Hematopoietic multipotent progenitor cell treated with erythropoietin and hydrocortisone succinate and interleukin-3 and kit ligand, for 8 days (in vitro differentiated cells): ENCODE data around the gene LRRC25.
"Not testable (repeated sequence)": the region's sequence is repeated elsewhere in the genome, so short reads cannot be mapped to it uniquely, and the experiment has no call there.

Source experiments
- DNase-seq: peaks from one replicate; pipeline ENCODE4 v3.0.0-alpha.2; 2015

LRRC25 gene

GRCh38 chr19:18373892-18374629 lies 23.4 kb downstream of the LRRC25 start:
- DNase-seq: peak; percentile 99

- DNase-seq: no peak
Observed at GRCh38 chr19:18373407-18373891, 24.0 kb downstream of the LRRC25 start.

GRCh38 chr19:18368504-18369222 lies 28.8 kb downstream of the LRRC25 start:
- no peak for DNase-seq

GRCh38 chr19:18366021-18366435 lies 31.4 kb downstream of the LRRC25 start:
- DNase-seq: no peak

GRCh38 chr19:18364826-18365528 lies 32.4 kb downstream of the LRRC25 start:
- DNase-seq: peak; percentile 95

- not testable (repeated sequence) for DNase-seq
Observed at GRCh38 chr19:18364277-18364825, 33.1 kb downstream of the LRRC25 start.

- DNase-seq: no peak
Observed at GRCh38 chr19:18363787-18364186, 33.6 kb downstream of the LRRC25 start.

- DNase-seq: peak; percentile 48
Observed at GRCh38 chr19:18362934-18363542, 34.4 kb downstream of the LRRC25 start.

GRCh38 chr19:18361646-18362045 lies 35.8 kb downstream of the LRRC25 start:
- DNase-seq: no peak

- DNase-seq: no peak
Observed at GRCh38 chr19:18357041-18357440, 40.4 kb downstream of the LRRC25 start.

GRCh38 chr19:18354743-18355142 lies 42.7 kb downstream of the LRRC25 start:
- not testable (repeated sequence) for DNase-seq

GRCh38 chr19:18353378-18354005 lies 43.9 kb downstream of the LRRC25 start:
- DNase-seq: no peak

- DNase-seq: no peak
Observed at GRCh38 chr19:18351544-18351943, 45.9 kb downstream of the LRRC25 start.

- DNase-seq: no peak
Observed at GRCh38 chr19:18350490-18350889, 46.9 kb downstream of the LRRC25 start.

- peak; percentile 72 for DNase-seq
Observed at GRCh38 chr19:18349524-18350128, 47.8 kb downstream of the LRRC25 start.

GRCh38 chr19:18348818-18349339 lies 48.5 kb downstream of the LRRC25 start:
- not testable (repeated sequence) for DNase-seq

GRCh38 chr19:18348171-18348570 lies 49.3 kb downstream of the LRRC25 start:
- DNase-seq: no peak

- DNase-seq: no peak
Observed at GRCh38 chr19:18346091-18346490, 51.3 kb downstream of the LRRC25 start.

GRCh38 chr19:18345296-18345695 lies 52.1 kb downstream of the LRRC25 start:
- no peak for DNase-seq

- no peak for DNase-seq
Observed at GRCh38 chr19:18344582-18344950, 52.9 kb downstream of the LRRC25 start.

- no peak for DNase-seq
Observed at GRCh38 chr19:18342090-18342632, 55.3 kb downstream of the LRRC25 start.
